ENCODE measurements around the gene SLC37A3.

Gene SLC37A3

DNA sequence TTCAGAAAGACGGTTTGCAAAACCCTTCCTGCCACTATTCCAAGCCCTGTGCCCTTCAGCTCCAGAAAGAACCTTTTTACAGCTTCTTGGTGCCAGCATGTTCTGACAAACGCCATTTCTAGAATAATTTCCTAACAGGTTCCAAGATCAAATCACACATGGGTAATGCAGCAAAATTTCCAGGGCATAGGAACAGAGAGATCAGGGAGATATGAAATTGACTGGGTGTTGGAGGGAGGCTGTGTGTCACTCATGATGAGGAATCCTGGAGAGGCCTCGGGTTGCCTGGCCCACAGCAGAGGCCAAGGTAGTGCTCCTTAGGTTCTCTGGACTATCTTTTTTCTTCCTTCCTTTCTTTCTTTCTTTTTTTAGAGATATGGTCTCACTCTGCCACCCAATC, 35.1 kb upstream of the SLC37A3 start:
- no peaks in the 10 kb centered on the region for H3K9me3 ChIP-seq (ENCODE audit: insufficient read depth, low read depth, low read length)
- no peaks in the 10 kb centered on the region for H4K20me1 ChIP-seq (ENCODE audit: insufficient read depth, low read length, poor library complexity, severe bottlenecking)
- H3K4me1 ChIP-seq (ENCODE audit: insufficient read depth, low read length, poor library complexity, severe bottlenecking): no peaks in the 10 kb centered on the region
- no peaks in the 10 kb centered on the region for H3F3A ChIP-seq (ENCODE audit: low read depth)
- H3K36me3 ChIP-seq (ENCODE audit: insufficient read depth, low read length): no peaks in the 10 kb centered on the region
- H3K9me2 ChIP-seq (replicated peaks; ENCODE audit: low read depth, low read length): no peaks in the 10 kb centered on the region
- TF ChIP-seq EZH2phosphoT487 (IDR thresholded peaks at IDR 0.05; ENCODE audit: borderline replicate concordance): no peak
- TF ChIP-seq, protein P1, sequence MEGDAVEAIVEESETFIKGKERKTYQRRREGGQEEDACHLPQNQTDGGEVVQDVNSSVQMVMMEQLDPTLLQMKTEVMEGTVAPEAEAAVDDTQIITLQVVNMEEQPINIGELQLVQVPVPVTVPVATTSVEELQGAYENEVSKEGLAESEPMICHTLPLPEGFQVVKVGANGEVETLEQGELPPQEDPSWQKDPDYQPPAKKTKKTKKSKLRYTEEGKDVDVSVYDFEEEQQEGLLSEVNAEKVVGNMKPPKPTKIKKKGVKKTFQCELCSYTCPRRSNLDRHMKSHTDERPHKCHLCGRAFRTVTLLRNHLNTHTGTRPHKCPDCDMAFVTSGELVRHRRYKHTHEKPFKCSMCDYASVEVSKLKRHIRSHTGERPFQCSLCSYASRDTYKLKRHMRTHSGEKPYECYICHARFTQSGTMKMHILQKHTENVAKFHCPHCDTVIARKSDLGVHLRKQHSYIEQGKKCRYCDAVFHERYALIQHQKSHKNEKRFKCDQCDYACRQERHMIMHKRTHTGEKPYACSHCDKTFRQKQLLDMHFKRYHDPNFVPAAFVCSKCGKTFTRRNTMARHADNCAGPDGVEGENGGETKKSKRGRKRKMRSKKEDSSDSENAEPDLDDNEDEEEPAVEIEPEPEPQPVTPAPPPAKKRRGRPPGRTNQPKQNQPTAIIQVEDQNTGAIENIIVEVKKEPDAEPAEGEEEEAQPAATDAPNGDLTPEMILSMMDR (conservative IDR thresholded peaks at IDR 0.05; ENCODE audit: low read length): no peak
- H3K9ac ChIP-seq (ENCODE audit: low read depth, low read length, poor library complexity, severe bottlenecking): no peak overlapping the region
- no peak overlapping the region for H3K4me2 ChIP-seq (ENCODE audit: low read depth, low read length, poor library complexity, severe bottlenecking)
- no peak overlapping the region for H3K4me3 ChIP-seq (ENCODE audit: low read length, poor library complexity, severe bottlenecking)
- H3K27me3 ChIP-seq (ENCODE audit: insufficient read depth, low read length, poor library complexity, severe bottlenecking): no peaks in the 10 kb centered on the region
- no peak overlapping the region for H2AFZ ChIP-seq (ENCODE audit: low read length)
- H3K79me2 ChIP-seq (ENCODE audit: insufficient read depth, low read length): no peaks in the 10 kb centered on the region

- Histone ChIP-seq H3K4me2 (ENCODE audit: low read depth, low read length, poor library complexity, severe bottlenecking) (no peak overlapping the region), H3K4me3 (ENCODE audit: low read length, poor library complexity, severe bottlenecking) (no peak overlapping the region), H3F3A (ENCODE audit: low read depth) (no peaks in the 10 kb centered on the region), H2AFZ (ENCODE audit: low read length) (no peak overlapping the region), H3K9ac (ENCODE audit: low read depth, low read length, poor library complexity, severe bottlenecking) (no peak overlapping the region), H3K27me3 (ENCODE audit: insufficient read depth, low read length, poor library complexity, severe bottlenecking) (no peaks in the 10 kb centered on the region), H3K9me3 (ENCODE audit: insufficient read depth, low read depth, low read length) (no peaks in the 10 kb centered on the region), H3K9me2 (replicated peaks; ENCODE audit: low read depth, low read length) (no peaks in the 10 kb centered on the region), H3K36me3 (ENCODE audit: insufficient read depth, low read length) (no peaks in the 10 kb centered on the region), H3K4me1 (ENCODE audit: insufficient read depth, low read length, poor library complexity, severe bottlenecking) (no peaks in the 10 kb centered on the region), H4K20me1 (ENCODE audit: insufficient read depth, low read length, poor library complexity, severe bottlenecking) (no peaks in the 10 kb centered on the region), H3K79me2 (ENCODE audit: insufficient read depth, low read length) (no peaks in the 10 kb centered on the region)
- TF ChIP-seq, protein P1 (conservative IDR thresholded peaks at IDR 0.05; ENCODE audit: low read length): no peak
- TF ChIP-seq EZH2phosphoT487 (IDR thresholded peaks at IDR 0.05; ENCODE audit: borderline replicate concordance): no peak
Observed at GRCh38 chr7:140426130-140426529, 27.8 kb upstream of the SLC37A3 start.

GRCh38 chr7:140425718-140426117, 27.4 kb upstream of the SLC37A3 start:
- Histone ChIP-seq H3K79me2 (ENCODE audit: insufficient read depth, low read length) (no peaks in the 10 kb centered on the region), H2AFZ (ENCODE audit: low read length) (no peak overlapping the region), H3K4me2 (ENCODE audit: low read depth, low read length, poor library complexity, severe bottlenecking) (no peak overlapping the region), H3K4me1 (ENCODE audit: insufficient read depth, low read length, poor library complexity, severe bottlenecking) (no peaks in the 10 kb centered on the region), H3K36me3 (ENCODE audit: insufficient read depth, low read length) (no peaks in the 10 kb centered on the region), H3K9ac (ENCODE audit: low read depth, low read length, poor library complexity, severe bottlenecking) (no peak overlapping the region), H3F3A (ENCODE audit: low read depth) (no peaks in the 10 kb centered on the region), H4K20me1 (ENCODE audit: insufficient read depth, low read length, poor library complexity, severe bottlenecking) (no peaks in the 10 kb centered on the region), H3K9me2 (replicated peaks; ENCODE audit: low read depth, low read length) (no peaks in the 10 kb centered on the region), H3K9me3 (ENCODE audit: insufficient read depth, low read depth, low read length) (no peaks in the 10 kb centered on the region), H3K27me3 (ENCODE audit: insufficient read depth, low read length, poor library complexity, severe bottlenecking) (no peaks in the 10 kb centered on the region), H3K4me3 (ENCODE audit: low read length, poor library complexity, severe bottlenecking) (no peak overlapping the region)
- no peak for TF ChIP-seq EZH2phosphoT487 (IDR thresholded peaks at IDR 0.05; ENCODE audit: borderline replicate concordance)
- TF ChIP-seq, protein P1 (conservative IDR thresholded peaks at IDR 0.05; ENCODE audit: low read length): no peak

Measured in Loucy (cell line).